HG03354 (cell line): Measurements from ENCODE around the gene FNIP2.
"Not testable (repeated sequence)": the region's sequence is repeated elsewhere in the genome, so short reads cannot be mapped to it uniquely, and the experiment has no call there.

Experiments used
- ATAC-seq: cut with Tn5 transposase; IDR thresholded peaks from one replicate; pipeline ENCODE4 v1.9.1; 2021; ENCODE audit warnings: mild to moderate bottlenecking; ENCODE audit not compliant: unreplicated experiment, poor library complexity, severe bottlenecking

FNIP2 gene

GRCh38 chr4:158827543-158827981, 58.7 kb downstream of the FNIP2 start:
- ATAC-seq, result no peak

GRCh38 chr4:158828151-158828550, 59.3 kb downstream of the FNIP2 start:
- ATAC-seq, result not testable (repeated sequence)

GRCh38 chr4:158829254-158829653, 60.4 kb downstream of the FNIP2 start:
- no peak for ATAC-seq

- ATAC-seq, result no peak
Measured at GRCh38 chr4:158833602-158834001, 64.8 kb downstream of the FNIP2 start.

DNA sequence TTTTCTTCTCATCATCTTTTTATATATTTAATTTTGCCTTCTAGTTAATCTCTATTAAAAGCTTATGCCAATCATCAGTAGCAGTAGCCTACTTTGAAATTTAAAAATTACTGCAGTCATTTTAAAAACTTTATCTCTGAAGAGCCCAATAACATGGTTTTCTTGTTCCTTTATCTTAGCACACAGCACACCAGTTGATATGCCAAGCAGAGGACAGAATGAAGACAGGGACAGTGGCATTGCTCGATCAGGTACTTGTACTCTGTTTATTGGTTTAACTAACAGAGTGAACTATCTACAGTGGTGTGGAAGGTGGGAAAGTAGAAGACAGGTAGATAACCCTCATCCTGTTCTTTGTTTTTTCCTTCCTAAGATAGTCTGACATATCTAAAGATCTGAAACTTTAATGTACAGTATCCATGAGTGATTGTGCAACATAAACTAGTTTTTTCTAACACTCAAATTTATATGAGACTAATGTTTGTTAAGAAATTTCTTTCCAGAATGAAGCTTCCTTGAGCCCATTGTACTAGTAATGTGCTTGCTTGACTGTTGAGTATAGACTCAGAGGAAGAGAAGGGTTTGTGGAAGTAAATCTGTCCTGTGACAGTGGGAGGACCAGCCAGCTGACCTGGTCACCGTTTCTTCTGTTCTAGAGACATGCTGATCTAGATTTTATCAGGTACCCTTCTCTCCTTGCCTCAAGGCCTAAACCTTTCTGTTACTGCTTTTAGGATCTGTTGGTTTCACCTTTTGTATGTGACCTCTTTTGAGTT, 66.6 kb downstream of the FNIP2 start:
- ATAC-seq, result no peak

GRCh38 chr4:158836002-158836369, 67.2 kb downstream of the FNIP2 start:
- ATAC-seq, result no peak

- no peak for ATAC-seq
Measured at GRCh38 chr4:158836828-158837449, 68.1 kb downstream of the FNIP2 start.

DNA sequence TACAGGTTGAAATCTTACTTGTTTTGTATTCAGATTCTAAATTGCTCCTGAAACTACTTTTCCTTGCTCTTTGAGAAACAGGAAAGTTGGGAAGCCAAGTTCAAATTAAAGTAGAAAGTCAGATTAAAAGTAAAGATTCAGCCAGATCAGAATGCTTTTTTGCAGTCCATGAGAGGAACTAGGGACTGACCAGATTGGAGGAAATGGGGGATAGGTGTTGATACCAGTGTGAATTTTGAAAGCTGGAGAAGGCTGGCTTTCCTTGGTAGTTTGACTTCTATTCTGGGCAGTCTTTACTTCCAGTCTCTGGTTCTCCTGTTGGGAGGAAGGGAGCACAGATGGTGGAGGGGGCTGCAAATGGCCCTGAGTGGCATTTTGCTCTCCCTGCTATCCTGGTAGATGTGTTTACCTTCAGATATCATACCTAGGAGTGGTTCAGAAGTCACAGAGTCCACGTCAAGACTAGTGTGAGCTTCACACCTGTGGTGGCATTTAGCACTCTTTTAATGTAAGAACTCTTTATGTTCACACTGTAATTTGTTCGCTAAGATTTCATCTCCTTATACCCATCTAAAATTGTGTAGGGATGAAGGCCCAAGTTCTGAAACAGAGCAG, 68.8 kb downstream of the FNIP2 start:
- ATAC-seq, result no peak

DNA sequence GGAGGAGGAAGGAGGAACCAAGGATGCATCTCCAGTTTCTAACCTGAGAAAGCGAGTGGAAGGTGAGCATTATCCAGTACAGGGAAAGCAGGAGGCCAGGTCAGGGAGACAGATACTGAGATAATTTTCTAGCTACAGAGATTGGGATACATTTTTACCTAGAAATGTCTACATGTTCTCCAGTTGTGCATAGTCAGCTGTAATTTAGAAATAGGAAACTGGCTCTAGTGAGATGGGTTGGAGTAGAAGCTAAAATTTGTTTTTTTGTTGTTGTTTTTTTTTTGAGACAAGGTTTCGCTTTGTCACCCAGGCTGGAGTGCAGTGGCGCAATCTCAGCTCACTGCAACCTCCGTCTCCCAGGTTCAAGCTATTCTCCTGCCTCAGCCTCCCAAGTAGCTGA, 71.3 kb downstream of the FNIP2 start:
- ATAC-seq, result no peak

GRCh38 chr4:158841540-158841939, 72.7 kb downstream of the FNIP2 start:
- no peak for ATAC-seq

GRCh38 chr4:158845311-158846041, 76.7 kb downstream of the FNIP2 start:
- ATAC-seq, result no peak

DNA sequence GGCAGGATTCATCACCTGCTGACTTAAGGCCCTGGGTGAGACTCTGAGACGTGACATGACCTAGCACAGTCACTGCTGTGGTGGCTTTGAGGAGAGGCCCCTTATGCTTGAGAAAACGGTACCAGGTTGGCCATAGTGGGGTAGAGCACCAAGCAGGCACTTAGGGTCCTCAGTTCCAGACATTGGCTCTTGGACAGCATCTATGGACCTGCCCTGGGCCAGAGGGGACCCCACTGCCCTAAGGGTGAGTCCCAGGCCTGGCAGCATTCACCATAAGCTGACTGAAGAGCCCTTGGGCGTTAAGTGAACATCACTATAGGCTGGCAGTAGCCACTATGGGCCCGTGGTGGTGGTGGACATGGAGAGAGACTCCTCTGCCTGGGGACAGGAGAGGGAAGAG, 78.7 kb downstream of the FNIP2 start:
- ATAC-seq, result no peak

- ATAC-seq, result no peak
Measured at GRCh38 chr4:158849681-158850080, 80.9 kb downstream of the FNIP2 start.

DNA sequence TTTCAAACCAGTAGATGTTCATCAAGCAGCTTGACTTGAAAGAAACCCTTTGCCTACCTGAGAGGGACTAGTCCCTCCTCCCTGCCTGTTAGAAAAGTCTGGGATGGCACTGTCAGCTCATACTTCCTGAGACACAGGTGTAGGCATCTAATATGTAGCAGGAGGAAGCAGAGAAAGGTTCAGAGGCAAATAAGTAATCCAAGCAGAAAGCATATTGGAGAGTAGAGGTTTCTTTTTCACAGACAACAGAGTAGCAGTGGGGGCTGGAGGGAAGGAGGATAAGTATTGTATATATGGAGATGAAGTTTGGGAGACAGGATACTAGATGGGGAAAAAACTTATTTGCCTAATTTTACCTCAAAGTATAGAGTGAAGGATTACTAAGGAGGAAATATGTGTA, 81.5 kb downstream of the FNIP2 start:
- ATAC-seq, result peak; percentile 61

- peak; percentile 47 for ATAC-seq
Measured at GRCh38 chr4:158850800-158851644, 82.2 kb downstream of the FNIP2 start.

DNA sequence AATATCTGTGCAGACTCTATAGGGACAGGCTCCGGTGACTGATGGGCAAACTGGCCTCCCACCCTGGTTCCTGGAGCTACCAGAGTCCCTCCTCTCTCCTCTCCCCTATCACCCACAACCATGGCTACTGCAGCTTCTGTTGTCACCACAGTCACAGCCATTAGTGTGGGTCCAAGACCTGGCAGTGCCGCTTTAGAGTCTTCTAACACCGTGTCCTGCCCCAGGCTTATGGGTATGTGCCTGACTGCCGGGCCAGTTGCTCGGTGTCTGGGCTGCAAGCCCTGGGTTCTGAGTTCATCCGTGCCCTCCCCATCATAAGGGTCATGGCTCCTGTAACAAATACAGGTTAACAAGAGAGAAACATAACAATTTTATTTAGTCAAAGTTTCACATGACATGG, 85.4 kb downstream of the FNIP2 start:
- no peak for ATAC-seq

- peak; percentile 79 for ATAC-seq
Measured at GRCh38 chr4:158856852-158857251, 88.0 kb downstream of the FNIP2 start.

DNA sequence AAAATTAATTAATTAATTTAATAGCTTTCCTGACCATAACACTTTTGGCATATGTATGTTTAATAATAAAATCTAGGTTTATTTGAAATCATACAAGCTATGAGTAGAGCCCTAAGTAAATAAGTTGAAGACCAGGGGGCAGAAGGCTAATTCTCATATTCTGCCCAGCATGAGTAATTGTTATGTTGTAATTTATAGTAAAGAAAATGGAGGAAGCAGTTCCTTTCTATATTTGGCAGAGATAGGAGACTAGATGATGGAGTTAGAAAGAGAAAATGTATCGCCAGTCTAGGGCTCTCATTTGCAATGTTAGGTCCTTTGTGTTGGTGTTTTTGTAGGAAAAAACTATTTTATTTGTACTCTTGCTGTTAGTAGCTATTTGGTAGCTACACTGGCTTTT, 89.1 kb downstream of the FNIP2 start:
- ATAC-seq, result no peak

DNA sequence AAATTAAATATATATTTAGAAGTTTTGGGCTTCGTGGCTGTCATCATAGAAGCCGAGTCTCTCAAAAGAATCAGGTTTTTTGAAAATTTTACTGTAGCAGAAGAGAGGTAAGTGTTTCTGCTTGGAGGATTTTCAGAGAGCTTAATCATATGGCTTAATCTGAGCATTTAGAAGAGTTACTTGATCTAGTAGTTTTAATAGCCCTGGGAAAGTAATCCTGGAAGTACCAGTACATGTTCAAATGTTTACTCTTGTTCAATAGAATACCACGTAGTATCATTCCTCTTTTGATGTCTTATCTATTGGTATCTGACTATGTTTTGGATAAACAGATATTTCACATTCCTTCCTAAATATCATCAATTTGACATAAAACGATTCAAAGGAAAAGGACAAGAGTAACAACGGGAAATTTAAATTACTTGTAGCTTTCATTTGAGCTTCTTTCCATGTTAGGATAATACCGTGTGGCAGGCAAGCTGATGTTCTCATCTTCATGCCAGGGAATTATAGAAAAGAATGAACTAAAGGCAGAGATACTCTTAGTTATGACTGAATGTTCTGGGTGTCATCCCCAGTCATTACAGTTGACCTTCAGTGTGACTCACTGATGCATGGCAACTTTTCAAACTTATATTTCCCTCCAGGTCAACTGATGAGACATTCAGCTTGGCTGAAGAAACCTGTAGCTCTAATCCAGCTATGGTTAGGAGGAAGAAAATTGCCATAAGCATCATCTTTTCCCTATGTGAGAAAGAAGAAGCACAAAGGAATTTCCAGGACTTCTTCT, 89.8 kb downstream of the FNIP2 start:
- ATAC-seq, result no peak
